Panc1 (cell line): ENCODE results near the gene ZNF469. TPM values are rescaled to one million over a fixed set of nuclear protein-coding genes. Genes with fewer than 3 reads are reported as not detected.

Experiments
- ATAC-seq: fragments of 200-7000 bp; cut with Tn5 transposase; 2 replicates; pipeline ENCODE4 v1.9.1; 2020; ENCODE audit warnings: mild to moderate bottlenecking, moderate library complexity
- BruUV-seq: library from RNA; stranded (reverse); fragments of 400-500 nt; replicated peaks from 2 replicates; lab custom pipeline; 2021; lab: Mats Ljungman, UMichigan
- CTCF ChIA-PET: fragments of 300-600 bp; sonication (Branson Sonifier 250); formaldehyde crosslinking; loops from one replicate; lab custom pipeline; 2022; ENCODE audit warnings: antibody characterized with exemption; lab: Charles Lee
- POLR2A ChIA-PET: fragments of 300-600 bp; sonication (Branson Sonifier 250); formaldehyde crosslinking; loops from one replicate; lab custom pipeline; 2022; ENCODE audit warnings: antibody characterized with exemption; lab: Charles Lee
- DNase-seq: peaks from one replicate; pipeline ENCODE4 v3.0.0-alpha.2; 2010; ENCODE audit warnings: low read depth, low spot score
- H3K27ac ChIP-seq: 2 replicates; pipeline ENCODE4 v1.5.1; 2011; ENCODE audit warnings: mild to moderate bottlenecking, low read length, inconsistent platforms
- H3K27me3 ChIP-seq: fragments of 200-500 bp; sonication (Bioruptor generic); 2 replicates; pipeline ENCODE4 v1.6.0; 2014; ENCODE audit warnings: low read length, inconsistent platforms; ENCODE audit not compliant: control insufficient read depth, insufficient read depth
- H3K36me3 ChIP-seq: fragments of 200-500 bp; sonication (Bioruptor generic); 2 replicates; pipeline ENCODE4 v1.5.1; 2014; ENCODE audit warnings: inconsistent platforms, mild to moderate bottlenecking, low read length, moderate library complexity; ENCODE audit not compliant: control insufficient read depth, insufficient read depth
- H3K4me1 ChIP-seq: 2 replicates; pipeline ENCODE4 v1.5.1; 2011; ENCODE audit warnings: inconsistent platforms, mild to moderate bottlenecking, low read length, moderate library complexity; ENCODE audit not compliant: control insufficient read depth, insufficient read depth
- H3K4me3 ChIP-seq, 2 experiments: 2 replicates each; pipeline ENCODE4 v1.5.1; 2011 to 2012; ENCODE audit warnings: low read depth in 2 of 2, low read length in 2 of 2, mild to moderate bottlenecking in 2 of 2, inconsistent platforms in 1 of 2, moderate library complexity in 1 of 2
- H3K9me3 ChIP-seq: fragments of 200-500 bp; sonication (Bioruptor generic); 2 replicates; pipeline ENCODE4 v1.5.1; 2014; ENCODE audit warnings: low read depth, mild to moderate bottlenecking, inconsistent platforms, low read length, moderate library complexity; ENCODE audit not compliant: control insufficient read depth, insufficient read depth
- CTCF ChIP-seq: fragments of 450-650 bp; IDR thresholded peaks from 2 replicates; pipeline ENCODE4 v1.5.1; 2017; ENCODE audit warnings: mild to moderate bottlenecking
- POLR2AphosphoS5 ChIP-seq: IDR thresholded peaks from 2 replicates; pipeline ENCODE4 v1.6.1; 2012; ENCODE audit warnings: mild to moderate bottlenecking, low read depth, low read length, moderate library complexity
- REST ChIP-seq, 2 experiments: IDR thresholded peaks; 2 replicates each; pipeline ENCODE4 v1.6.1; 2011 to 2012; ENCODE audit warnings: low read depth in 2 of 2, control low read depth in 1 of 2, low read length in 1 of 2, mild to moderate bottlenecking in 1 of 2, moderate library complexity in 1 of 2; ENCODE audit not compliant: insufficient read depth in 1 of 2
- SIN3A ChIP-seq: IDR thresholded peaks from 2 replicates; pipeline ENCODE4 v1.6.1; 2012; ENCODE audit warnings: low read depth, mild to moderate bottlenecking, low read length, moderate library complexity, borderline replicate concordance; ENCODE audit not compliant: insufficient read depth
- TCF7L2 ChIP-seq: IDR thresholded peaks from 2 replicates; pipeline ENCODE4 v1.6.1; 2011; ENCODE audit warnings: mild to moderate bottlenecking, low read depth, low read length, inconsistent platforms
- in situ Hi-C: cut with HindIII; loops from 2 replicates; pipeline ENCODE4 v1.10.0; 2016; ENCODE audit warnings: low sequenced_read_pairs, low pct_unique_long_range_greater_than_20kb
- intact Hi-C: fragments of 100-400 bp; cut with micrococcal nuclease; formaldehyde crosslinking; loops from one replicate; pipeline ENCODE4 v1.10.0; 2022; ENCODE audit not compliant: unreplicated experiment
- total RNA-seq: library from RNA; stranded (reverse); gene quantifications from one replicate; pipeline ENCODE4 v1.2.1, GENCODE V29; 2021; ENCODE audit not compliant: unreplicated experiment

ZNF469 gene
- total RNA-seq, 1 experiment from 2014 or later: 1.3 TPM

GRCh38 chr16:88352261-88353200 is 30.2 kb upstream of the ZNF469 start:
- no TSS peak for BruUV-seq
- Histone ChIP-seq H3K4me1 (no peaks in the 10 kb centered on the region), H3K9me3 (no peaks in the 10 kb centered on the region), H3K4me3 (no peak overlapping the region), H3K36me3 (no peaks in the 10 kb centered on the region), H3K27me3 (no peaks in the 10 kb centered on the region), H3K27ac (no peak overlapping the region)
- in situ Hi-C loops: no loop called here
- POLR2A ChIA-PET: no interaction called here
- intact Hi-C loops: no loop called here
- ATAC-seq: no peak
- CTCF ChIA-PET: no interaction called here
- no peak for DNase-seq
- no peak for TF ChIP-seq REST (IDR thresholded peaks at IDR 0.05; ENCODE audit: insufficient read depth in 1 of 2, low read depth in 2 of 2, low read length in 1 of 2)
- TF ChIP-seq TCF7L2: no peak
- TF ChIP-seq CTCF: no peak
- TF ChIP-seq SIN3A: no peak
- TF ChIP-seq POLR2AphosphoS5: no peak

- no TSS peak for BruUV-seq
- Histone ChIP-seq H3K36me3 (no peaks in the 10 kb centered on the region), H3K27me3 (no peaks in the 10 kb centered on the region), H3K27ac (no peak overlapping the region), H3K9me3 (no peaks in the 10 kb centered on the region), H3K4me1 (no peaks in the 10 kb centered on the region), H3K4me3 (no peak overlapping the region)
- intact Hi-C loops (no loop called here), in situ Hi-C loops (no loop called here)
- TF ChIP-seq POLR2AphosphoS5 (no peak), SIN3A (no peak), REST (IDR thresholded peaks at IDR 0.05; ENCODE audit: insufficient read depth in 1 of 2, low read depth in 2 of 2, low read length in 1 of 2) (no peak), TCF7L2 (no peak), CTCF (no peak)
- ChIA-PET POLR2A (no interaction called here), CTCF (no interaction called here)
- ATAC-seq (no peak), DNase-seq (no peak)
Measured at GRCh38 chr16:88353232-88353631, 29.5 kb upstream of the ZNF469 start.
